A673 (cell line): ENCODE measurements around the gene TADA3. TPM values are rescaled to one million over a fixed set of nuclear protein-coding genes. Genes with fewer than 3 reads are reported as not detected.
"Not testable (repeated sequence)": the region's sequence is repeated elsewhere in the genome, so short reads cannot be mapped to it uniquely, and the experiment has no call there.

Experiments used
- BruUV-seq: library from RNA; stranded (reverse); fragments of 400-500 nt; replicated peaks from 2 replicates; lab custom pipeline; 2021; lab: Mats Ljungman, UMichigan
- CTCF ChIA-PET: fragments of 300-600 bp; sonication (Branson Sonifier 250); formaldehyde crosslinking; loops from one replicate; lab custom pipeline; 2022; ENCODE audit warnings: antibody characterized with exemption; lab: Charles Lee
- POLR2A ChIA-PET: fragments of 300-600 bp; sonication (Branson Sonifier 250); formaldehyde crosslinking; loops from one replicate; lab custom pipeline; 2022; ENCODE audit warnings: antibody characterized with exemption; ENCODE audit not compliant: low non-redundant PET; lab: Charles Lee
- DNase-seq: peaks from one replicate; pipeline ENCODE4 v3.0.0-alpha.2; 2015; ENCODE audit warnings: low spot score
- H3K27ac ChIP-seq: fragments of 200-600 bp; sonication (generic); 2 replicates; pipeline ENCODE4 v1.5.1; 2016; ENCODE audit warnings: mixed run types, low read depth, mild to moderate bottlenecking, mixed read lengths, antibody characterized with exemption, low read length; ENCODE audit not compliant: poor library complexity, severe bottlenecking
- H3K27me3 ChIP-seq: fragments of 200-600 bp; sonication (generic); replicated peaks from 2 replicates; pipeline ENCODE4 v1.6.1; 2017; ENCODE audit warnings: mixed run types, low read depth, mild to moderate bottlenecking, mixed read lengths, antibody characterized with exemption, low read length; ENCODE audit not compliant: insufficient read depth, poor library complexity
- H3K36me3 ChIP-seq: fragments of 200-600 bp; sonication (generic); 2 replicates; pipeline ENCODE4 v1.6.1; 2016; ENCODE audit warnings: mixed run types, mild to moderate bottlenecking, mixed read lengths, antibody characterized with exemption, low read length; ENCODE audit not compliant: insufficient read depth, poor library complexity, severe bottlenecking
- H3K4me1 ChIP-seq: fragments of 200-600 bp; sonication (generic); 2 replicates; pipeline ENCODE4 v1.6.1; 2017; ENCODE audit warnings: mixed run types, mild to moderate bottlenecking, mixed read lengths, antibody characterized with exemption, low read length; ENCODE audit not compliant: insufficient read depth, poor library complexity, severe bottlenecking
- H3K4me3 ChIP-seq: fragments of 200-600 bp; sonication (generic); 2 replicates; pipeline ENCODE4 v1.5.1; 2016; ENCODE audit warnings: low read depth, mixed run types, mild to moderate bottlenecking, mixed read lengths, low read length; ENCODE audit not compliant: poor library complexity, severe bottlenecking
- H3K9me3 ChIP-seq: fragments of 200-600 bp; sonication (generic); 2 replicates; pipeline ENCODE4 v1.6.1; 2016; ENCODE audit warnings: mixed run types, low read depth, mild to moderate bottlenecking, mixed read lengths, antibody characterized with exemption, low read length; ENCODE audit not compliant: poor library complexity, severe bottlenecking
- EZH2 ChIP-seq: fragments of 200-600 bp; sonication (generic); IDR thresholded peaks from 2 replicates; pipeline ENCODE4 v1.6.1; 2017; ENCODE audit warnings: borderline replicate concordance, low read depth, mild to moderate bottlenecking, mixed read lengths, antibody characterized with exemption, low read length; ENCODE audit not compliant: poor library complexity, severe bottlenecking
- intact Hi-C: fragments of 100-400 bp; cut with micrococcal nuclease; formaldehyde crosslinking; loops from one replicate; pipeline ENCODE4 v1.10.0; 2022; ENCODE audit not compliant: unreplicated experiment
- total RNA-seq: library from RNA; stranded (reverse); gene quantifications from 2 replicates; pipeline ENCODE4 v1.2.3, GENCODE V29; 2021
- TF ChIP-seq, protein P1 (sequence below): fragments of 300-800, 200-600 bp; sonication (generic); conservative IDR thresholded peaks from 2 replicates; pipeline ENCODE4 v1.5.1; 2017; ENCODE audit warnings: low read depth, mild to moderate bottlenecking, antibody characterized with exemption, low read length, moderate library complexity, mixed read lengths

TADA3 gene
- total RNA-seq, 1 experiment from 2014 or later: 46.1 TPM

- no peak overlapping the region for H3K27ac ChIP-seq
- ChIA-PET CTCF (no interaction called here), POLR2A (no interaction called here)
- no peak for TF ChIP-seq EZH2
- TF ChIP-seq, protein P1, sequence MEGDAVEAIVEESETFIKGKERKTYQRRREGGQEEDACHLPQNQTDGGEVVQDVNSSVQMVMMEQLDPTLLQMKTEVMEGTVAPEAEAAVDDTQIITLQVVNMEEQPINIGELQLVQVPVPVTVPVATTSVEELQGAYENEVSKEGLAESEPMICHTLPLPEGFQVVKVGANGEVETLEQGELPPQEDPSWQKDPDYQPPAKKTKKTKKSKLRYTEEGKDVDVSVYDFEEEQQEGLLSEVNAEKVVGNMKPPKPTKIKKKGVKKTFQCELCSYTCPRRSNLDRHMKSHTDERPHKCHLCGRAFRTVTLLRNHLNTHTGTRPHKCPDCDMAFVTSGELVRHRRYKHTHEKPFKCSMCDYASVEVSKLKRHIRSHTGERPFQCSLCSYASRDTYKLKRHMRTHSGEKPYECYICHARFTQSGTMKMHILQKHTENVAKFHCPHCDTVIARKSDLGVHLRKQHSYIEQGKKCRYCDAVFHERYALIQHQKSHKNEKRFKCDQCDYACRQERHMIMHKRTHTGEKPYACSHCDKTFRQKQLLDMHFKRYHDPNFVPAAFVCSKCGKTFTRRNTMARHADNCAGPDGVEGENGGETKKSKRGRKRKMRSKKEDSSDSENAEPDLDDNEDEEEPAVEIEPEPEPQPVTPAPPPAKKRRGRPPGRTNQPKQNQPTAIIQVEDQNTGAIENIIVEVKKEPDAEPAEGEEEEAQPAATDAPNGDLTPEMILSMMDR: no peak
- BruUV-seq: no TSS peak
- intact Hi-C loops: no loop called here
- no peaks in the 10 kb centered on the region for H3K9me3 ChIP-seq
- peaks cover 4% of the 10 kb centered on the region for H3K36me3 ChIP-seq
- no peaks in the 10 kb centered on the region for H3K27me3 ChIP-seq
- no peak for DNase-seq
- no peak overlapping the region for H3K4me3 ChIP-seq
- no peaks in the 10 kb centered on the region for H3K4me1 ChIP-seq
Observed at GRCh38 chr3:9776896-9777693, 15.2 kb downstream of the TADA3 start.

DNA sequence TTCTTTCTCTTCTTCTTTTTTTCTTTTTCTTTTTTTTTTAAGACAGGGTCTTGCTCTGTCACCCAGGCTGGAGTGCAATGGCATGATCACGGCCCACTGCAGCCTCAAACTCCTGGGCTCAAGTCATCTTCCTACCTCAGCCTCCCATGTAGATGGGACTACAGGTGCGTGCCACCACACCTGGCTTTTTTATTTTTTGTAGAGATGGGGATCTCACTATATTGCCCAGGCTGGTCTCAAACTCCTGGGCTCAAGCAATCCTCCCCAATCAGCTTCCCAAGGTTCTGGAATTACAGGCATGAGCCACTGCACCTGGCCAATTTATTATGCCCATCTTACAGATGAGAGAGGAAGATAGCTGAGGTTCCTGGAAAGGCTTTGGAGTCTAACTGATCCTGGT, 21.3 kb downstream of the TADA3 start:
- H3K4me3 ChIP-seq, intact Hi-C loops, BruUV-seq, POLR2A ChIA-PET, H3K9me3 ChIP-seq, H3K27me3 ChIP-seq, DNase-seq, CTCF ChIA-PET, H3K4me1 ChIP-seq, H3K36me3 ChIP-seq, H3K27ac ChIP-seq: not testable (repeated sequence)

- ChIA-PET CTCF (interaction anchor here (0.5 kb wide), 1 partner anchor 1904 kb away, joined by 4 read pairs; no protein-coding TSS in a partner anchor), POLR2A (no interaction called here)
- Histone ChIP-seq H3K9me3 (no peaks in the 10 kb centered on the region), H3K36me3 (no peaks in the 10 kb centered on the region), H3K27me3 (no peaks in the 10 kb centered on the region), H3K4me3 (peak overlapping the region; percentile 90), H3K4me1 (peaks cover 10% of the 10 kb centered on the region), H3K27ac (peak overlapping the region; percentile 80)
- no TSS peak for BruUV-seq
- TF ChIP-seq EZH2: no peak
- intact Hi-C loops: no loop called here
- no peak for DNase-seq
Observed at GRCh38 chr3:9770276-9770812, 21.9 kb downstream of the TADA3 start.

DNA sequence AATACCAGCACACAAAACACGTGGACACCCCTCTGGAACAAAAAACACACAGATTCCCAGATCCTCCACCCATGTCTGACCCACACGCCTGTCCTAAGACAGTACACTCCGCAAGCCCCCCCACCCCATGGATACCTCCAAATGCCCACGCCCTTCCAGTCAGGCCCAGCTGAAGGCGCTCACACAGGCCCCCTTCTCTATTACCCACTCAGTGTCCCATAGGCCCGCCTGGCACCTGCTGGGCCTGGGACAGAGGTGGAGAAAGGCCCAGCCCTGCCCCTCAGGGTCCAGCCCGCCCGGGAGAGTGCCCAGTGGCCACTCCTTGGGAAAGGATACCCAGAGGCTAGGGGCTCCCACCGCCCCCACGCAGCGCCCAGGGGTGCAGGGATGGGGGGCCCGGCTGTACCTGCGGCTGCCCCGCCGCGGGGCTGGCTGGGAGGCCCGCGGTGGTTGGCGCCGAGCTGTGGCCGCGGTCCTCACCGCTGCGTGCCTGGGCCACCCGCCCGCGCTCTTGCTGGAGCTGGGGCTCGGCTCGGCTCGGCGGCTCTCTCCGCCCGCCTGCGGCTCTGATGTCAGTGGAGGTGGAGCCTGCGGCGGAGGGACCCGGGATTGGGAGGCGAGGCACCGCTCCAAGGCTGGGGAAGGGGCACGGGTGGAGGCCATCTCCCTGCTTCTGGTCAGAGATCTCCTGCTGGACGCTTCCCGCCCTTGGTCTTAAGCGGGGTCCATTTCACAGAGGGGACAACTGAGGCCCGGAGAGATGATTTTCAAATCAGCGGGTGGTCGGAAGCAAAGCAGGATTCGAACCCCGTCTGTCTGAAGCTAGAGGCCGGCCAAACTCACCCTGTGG, 22.6 kb downstream of the TADA3 start, which contains the start of gene CAMK1:
Gene CAMK1 (minus strand): TSS at position 522 of the 850 bp plus-strand sequence. CDS start 2,198 bp downstream, outside the sequence.
- CTCF ChIA-PET: interaction anchor here (0.5 kb wide), 1 partner anchor 1904 kb away, joined by 4 read pairs; no protein-coding TSS in a partner anchor
- intact Hi-C loops: no loop called here
- TF ChIP-seq, protein P1: no peak
- DNase-seq: peak; percentile 84
- POLR2A ChIA-PET: no interaction called here
- Histone ChIP-seq H3K4me3 (peak within 1 kb of the TSS; percentile 90), H3K4me1 (peaks cover 10% of the 10 kb centered on the region), H3K27me3 (no peaks in the 10 kb centered on the region), H3K27ac (peak within 1 kb of the TSS; percentile 80), H3K9me3 (no peaks in the 10 kb centered on the region), H3K36me3 (no peaks in the 10 kb centered on the region)
- no TSS peak for BruUV-seq
